NCI-H1694 treated with DMSO at 0.1 percent for 48 hours (cell line): ENCODE results near the gene ANTXR1.
A peak's percentile ranks its signal among the peaks of the same experiment; 100 is the strongest.

ENCODE experiments used
- DNase-seq: peaks from one replicate; lab custom pipeline; 2025; lab: John Stamatoyannopoulos, UW

ANTXR1 gene

DNA sequence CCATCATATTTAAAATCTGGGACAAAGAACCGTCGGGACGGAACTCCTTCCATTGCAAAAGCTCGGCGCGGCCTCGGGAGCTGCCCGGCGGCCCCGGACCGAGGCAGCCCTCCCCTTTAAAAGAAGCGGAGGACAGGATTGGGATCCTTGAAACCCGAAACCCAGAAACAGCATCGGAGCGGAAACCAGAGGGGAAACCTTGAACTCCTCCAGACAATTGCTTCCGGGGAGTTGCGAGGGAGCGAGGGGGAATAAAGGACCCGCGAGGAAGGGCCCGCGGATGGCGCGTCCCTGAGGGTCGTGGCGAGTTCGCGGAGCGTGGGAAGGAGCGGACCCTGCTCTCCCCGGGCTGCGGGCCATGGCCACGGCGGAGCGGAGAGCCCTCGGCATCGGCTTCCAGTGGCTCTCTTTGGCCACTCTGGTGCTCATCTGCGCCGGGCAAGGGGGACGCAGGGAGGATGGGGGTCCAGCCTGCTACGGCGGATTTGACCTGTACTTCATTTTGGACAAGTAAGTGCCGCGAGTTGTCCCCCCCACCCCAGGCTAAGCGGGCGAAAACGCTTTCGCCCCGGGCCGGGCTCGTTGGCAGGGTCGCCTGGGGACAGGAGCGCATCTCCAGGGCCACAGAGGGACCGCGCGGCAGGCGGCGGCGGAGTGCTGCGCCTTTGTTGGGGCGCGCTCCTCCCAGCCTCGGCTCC is at the start of gene ANTXR1:
TSS of gene ANTXR1 (plus strand) at position 38 of the 698 bp plus-strand sequence. CDS start at position 359, 321 bp downstream.
- peak; percentile 76 for DNase-seq

DNA sequence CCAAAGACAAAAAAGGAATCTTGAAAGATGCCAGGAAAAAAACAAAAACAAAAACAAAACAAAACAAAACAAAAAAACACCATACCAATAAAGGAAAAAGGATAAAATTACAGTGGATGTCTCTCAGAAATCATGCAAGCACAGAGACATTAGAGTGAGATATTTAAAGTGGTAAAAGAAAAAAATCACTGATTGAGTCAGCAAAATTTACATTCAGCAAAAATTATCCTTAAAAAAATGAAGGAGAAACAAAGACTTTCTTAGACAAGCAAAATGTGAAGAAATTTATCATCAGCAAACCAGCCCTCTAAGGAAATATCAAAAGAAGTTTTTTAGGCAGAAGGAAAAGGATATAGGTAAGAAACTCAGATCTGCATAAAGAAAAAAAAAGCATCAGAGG is 48.7 kb upstream of the ANTXR1 start:
- DNase-seq: no peak

DNA sequence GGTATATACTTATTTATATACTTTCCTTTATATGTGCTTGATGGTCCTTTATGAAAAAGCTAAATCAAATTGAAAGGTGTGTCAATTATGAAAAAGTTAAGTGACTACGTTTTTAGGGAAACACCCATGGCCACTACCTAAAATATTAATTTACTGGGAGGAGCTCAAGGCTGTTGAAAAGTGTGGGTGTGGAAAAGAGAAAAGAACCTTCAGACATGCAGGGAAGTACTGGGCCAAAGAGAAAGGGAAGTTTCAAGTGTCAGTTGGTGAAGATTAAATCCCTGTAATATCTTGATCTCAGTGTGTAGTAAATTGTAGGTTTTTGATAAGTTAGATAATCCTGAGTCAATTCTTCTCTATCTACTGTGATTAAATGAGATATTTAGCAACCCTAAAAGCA is 44.8 kb upstream of the ANTXR1 start:
- DNase-seq: no peak

DNA sequence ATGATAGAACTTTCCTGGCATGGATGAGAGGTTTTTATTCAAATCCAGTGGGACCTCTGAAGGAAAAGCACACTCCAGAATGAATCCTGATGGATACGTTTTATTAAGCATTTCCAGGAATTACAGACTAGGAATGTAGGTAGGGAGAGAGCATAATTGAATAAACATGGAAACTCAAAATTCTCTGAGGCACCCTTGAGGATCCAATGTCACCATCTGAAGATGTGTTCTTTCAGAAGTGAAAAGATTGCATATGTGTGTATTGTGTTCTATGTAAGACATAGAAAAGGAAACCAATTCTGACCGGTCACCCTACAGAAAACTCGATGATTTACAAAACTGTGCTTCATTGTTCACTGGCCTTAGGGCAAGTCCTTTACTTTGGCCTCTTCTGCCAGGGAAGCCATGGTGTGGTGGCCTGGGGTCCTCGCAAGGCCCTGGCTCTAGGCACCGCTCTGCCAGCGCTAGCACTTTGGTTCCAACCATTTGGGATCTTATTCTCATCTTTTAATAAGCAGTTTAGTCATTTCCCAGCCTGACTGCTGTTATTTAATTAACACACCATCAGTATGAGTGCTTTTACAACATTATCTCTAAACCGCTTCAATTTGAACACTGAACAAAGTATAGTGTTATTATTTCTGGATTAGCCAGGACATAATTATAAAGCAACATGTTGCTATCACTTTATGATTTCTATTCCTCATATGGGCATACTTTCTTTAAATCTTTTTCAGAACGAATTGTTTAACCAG is 43.1 kb upstream of the ANTXR1 start:
- no peak for DNase-seq

DNA sequence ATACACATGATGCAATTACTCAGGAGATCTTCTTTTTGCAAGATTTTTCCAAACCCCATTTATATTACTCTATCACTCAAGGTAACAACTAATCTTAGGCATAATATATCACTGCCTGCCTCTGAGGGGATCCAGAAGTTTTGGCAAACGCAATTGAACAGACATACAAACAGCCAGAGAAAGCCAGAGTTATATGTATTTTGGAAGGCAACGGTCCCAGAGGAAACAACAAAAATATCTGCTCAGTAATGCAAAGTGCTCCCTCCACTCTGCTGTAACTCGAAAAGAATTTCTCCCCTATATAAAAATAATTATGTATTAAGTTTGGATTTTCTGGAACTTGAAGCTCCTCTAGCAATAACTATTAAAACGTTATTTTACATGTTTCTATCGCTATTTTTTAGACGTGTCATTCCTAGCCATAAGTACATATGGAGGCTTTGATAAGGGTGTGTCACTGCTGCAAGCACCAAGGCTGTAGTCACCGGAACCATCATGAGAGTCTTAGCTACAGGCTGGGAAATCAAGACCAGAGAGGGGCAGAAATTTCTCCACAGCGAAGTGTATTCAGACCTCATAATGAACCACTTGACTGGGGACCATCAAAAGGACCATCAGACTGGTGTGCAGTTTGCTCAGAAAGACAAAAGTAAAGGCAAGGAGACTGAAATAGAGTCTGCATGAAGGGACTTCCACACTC is 42.3 kb upstream of the ANTXR1 start:
- DNase-seq: no peak

DNA sequence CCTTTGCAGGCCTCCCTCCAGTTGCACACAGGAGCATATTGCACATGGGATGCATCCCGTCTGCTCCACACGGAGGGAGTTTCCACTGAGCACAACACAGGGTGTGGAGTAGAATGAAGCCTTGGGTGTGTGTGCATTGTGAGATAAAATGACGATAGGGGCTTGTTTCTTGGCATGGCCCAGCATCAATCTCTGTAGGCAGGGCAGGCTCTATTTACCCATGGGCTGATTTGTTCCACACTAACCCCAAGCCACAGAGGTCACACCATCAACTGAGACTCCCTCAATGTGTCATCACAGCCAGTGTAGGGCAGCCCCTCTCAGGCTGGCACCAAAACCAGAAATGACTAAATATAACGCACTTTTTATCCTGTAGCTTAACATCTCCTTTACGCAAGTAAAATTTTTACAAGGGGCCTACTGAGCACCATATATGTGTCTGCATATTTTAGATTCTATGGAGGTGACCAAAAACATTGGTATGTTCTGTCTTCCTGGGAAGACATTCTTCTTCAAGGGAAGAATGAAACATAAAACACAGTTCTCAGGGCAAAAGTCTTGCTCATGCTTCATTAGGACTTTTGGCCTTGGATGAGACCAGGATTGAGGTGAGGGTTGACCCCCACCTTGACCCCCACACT is 41.3 kb upstream of the ANTXR1 start:
- DNase-seq: no peak

DNA sequence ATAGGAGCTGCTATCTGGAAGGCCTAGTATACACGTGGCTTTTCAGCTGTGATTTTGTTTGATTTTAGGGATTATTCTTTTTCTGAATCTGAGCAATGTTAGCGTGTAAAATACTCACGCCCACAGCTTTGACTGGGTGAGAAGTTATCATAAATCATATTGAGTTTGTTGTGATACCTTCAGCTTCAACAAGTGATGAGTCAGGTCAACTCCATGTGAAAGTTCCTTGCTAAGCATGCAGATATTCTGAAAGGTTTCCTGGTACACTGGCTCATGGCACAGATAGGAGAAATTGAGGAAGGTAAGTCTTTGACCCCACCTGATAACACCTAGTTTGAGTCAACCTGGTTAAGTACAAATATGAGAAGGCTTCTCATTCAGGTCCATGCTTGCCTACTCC is 38.7 kb upstream of the ANTXR1 start, which contains the start of gene GKN1:
TSS of gene GKN1 (plus strand) at position 386 of the 400 bp plus-strand sequence. CDS start 42 bp downstream, outside the sequence.
- no peak for DNase-seq

DNA sequence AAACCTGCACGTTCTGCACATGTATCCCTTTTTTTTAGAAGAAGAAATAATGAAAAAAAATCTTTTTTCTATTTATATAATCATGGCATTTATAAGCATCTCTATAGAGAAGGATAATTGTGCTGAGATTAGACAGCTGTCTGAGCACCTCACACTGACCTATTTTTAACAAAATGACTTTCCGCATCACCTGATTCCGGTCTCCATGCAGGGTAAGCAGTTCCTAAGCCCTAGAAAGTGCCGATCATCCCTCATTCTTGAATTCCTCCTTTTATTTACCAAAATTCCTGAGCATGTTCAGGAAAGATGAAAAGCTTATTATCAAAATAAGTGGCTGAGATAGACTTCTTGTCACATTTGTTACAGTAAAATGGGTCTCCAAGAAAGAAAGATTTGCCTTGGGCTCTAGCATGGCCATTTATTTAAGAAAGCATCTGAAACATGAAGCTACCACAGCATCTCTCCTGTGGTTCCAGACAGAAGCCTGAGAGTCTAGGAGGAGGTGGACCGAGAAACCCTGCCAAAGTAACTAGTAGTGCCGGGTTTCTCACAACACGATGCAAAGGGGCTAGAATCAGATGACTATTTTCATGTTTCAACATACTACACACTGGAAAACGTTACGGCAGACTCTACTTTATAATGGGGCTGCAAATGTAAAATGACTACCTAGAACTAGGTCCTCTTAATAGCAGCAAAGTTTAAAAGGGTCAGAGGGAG is 37.9 kb upstream of the ANTXR1 start:
- no peak for DNase-seq

DNA sequence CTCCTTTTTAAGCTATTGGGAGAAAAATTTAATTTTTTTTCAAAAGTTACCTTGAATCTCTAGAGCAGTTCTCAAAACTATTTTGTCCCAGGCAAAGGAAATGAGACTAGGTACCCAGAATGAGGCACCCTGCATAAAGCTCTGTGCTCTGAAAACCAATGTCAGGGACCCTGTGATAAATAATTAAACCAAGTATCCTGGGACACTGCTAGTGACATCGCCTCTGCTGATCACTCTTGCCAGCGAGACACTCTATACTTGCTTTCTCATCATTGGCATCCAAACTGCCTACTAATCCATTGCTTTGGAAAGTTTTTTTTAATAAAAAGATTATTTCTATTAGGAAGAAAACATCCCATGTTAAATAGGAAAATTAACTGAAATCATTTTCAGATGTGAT is 37.1 kb upstream of the ANTXR1 start:
- DNase-seq: no peak

DNA sequence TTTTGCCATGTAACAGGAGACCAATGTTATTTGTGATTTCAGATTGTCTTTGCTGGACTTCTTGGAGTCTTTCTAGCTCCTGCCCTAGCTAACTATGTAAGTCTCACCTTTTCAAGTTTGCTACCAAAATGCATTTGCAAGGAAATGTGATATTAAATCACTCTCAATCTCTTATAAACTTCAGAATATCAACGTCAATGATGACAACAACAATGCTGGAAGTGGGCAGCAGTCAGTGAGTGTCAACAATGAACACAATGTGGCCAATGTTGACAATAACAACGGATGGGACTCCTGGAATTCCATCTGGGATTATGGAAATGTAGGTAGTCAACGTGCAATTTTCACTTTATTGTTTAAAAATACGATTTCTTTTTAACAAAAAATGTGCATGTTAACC is 35.5 kb upstream of the ANTXR1 start:
- no peak for DNase-seq

DNA sequence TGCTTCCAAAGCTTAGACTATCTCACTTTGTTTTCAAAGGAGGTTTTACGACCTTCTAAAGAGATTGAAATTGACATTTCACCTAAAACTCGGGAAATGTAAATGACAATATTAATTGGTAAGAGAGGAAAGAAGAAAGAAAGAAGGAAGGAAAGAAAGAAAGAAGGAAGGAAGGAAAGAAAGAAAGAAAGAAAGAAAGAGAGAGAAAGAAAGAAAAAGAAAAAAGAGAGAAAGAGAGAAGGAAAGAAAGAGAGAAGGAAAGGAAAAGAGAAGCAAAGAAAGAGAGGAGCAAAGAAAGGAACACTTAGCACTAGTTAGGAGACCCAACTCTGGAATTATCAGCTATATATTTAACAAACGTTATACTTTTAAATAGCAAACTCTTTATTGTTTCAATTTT is 34.9 kb upstream of the ANTXR1 start:
- DNase-seq: no peak

DNA sequence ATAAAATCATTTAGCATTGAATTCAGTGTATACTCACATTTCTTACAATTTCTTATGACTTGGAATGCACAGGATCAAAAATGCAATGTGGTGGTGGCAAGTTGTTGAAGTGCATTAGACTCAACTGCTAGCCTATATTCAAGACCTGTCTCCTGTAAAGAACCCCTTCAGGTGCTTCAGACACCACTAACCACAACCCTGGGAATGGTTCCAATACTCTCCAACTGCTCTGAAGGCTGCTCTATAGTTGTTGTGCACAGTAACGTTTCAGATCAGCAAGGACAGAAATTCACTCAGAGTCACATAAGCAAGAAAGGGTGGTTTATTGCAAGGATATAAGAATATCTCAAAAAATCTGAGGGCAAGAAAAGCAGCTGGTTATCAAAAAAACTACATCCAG is 32.0 kb upstream of the ANTXR1 start:
- DNase-seq: no peak

DNA sequence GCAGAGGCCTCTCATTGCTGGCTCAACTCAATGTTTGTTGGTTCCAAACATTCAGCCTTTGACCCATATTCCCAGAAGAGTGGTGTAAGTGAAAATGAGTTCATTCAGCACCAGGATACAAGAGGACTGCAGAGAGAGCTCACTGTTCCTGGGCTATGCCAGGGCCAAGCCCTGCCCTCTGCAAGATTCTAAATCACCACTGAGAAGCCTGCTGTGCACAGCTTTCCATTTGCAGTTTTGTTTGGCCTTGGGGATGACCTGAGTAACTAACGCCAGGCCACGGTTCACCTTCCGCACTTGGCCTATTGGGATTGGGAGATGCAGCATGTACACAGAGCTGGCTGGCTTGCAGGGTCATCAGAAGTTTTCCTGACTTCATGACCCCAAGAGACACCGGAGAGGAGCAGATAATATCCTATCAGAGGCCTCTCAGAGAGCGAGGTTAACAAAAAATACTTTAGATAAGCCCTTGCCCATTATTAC is 25.9 kb upstream of the ANTXR1 start:
- DNase-seq: no peak

DNA sequence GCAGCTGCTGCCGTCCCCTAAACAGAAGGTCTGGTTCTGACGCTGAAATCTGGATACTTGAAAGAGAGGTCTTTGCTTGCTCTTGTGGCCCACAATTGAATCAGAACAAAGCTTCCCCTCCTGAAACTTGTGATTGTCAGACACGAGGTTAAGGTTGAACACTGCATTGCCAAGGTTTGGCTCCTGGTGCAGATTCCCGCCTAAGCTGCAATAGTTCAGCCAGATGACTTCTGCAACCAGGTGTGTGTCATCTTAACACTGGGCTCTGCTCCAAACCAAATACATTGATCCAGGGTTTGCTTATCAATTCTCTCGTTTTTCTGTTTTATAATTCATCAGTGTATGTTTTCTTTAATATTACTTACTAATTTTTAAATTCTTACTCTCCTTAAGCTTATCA is 23.9 kb upstream of the ANTXR1 start:
- no peak for DNase-seq

DNA sequence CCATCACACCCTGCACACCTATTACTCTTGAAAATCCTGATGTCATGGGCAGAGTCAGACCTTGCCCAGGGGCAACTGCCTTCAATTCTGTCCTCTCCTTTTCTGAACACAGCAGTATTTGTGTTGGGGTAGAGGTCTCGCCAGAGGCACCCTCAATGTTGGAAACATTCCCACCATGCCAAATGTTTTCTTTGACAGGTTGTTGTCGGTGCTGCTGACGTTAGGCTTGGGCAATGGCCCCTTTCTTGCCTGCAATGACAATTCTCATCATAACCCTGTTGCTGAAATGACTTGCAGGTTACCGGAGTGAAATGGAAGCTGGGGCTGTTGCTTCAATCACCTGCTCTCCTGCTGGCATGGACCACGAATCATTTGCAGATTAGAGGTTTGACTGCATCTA is 20.6 kb upstream of the ANTXR1 start:
- no peak for DNase-seq

DNA sequence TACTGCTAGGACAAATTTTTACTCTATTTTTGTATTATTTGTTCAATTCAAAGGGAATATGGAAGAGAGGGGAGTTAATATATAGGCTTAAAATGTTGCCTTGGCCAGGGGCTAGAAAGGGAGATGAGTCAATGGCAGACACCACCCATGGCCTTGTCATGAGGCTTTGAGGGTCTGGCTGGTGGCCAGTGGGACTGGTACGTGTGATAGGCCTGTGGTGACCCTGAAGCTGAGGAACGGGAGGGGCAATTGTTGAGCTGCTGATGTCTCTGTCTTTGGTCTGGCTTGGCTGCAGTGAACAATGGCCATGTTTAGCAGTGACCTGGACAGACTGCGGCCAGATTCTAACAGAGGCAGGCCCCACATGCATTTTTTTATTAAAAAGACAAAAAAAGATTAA is 20.0 kb upstream of the ANTXR1 start:
- DNase-seq: no peak

DNA sequence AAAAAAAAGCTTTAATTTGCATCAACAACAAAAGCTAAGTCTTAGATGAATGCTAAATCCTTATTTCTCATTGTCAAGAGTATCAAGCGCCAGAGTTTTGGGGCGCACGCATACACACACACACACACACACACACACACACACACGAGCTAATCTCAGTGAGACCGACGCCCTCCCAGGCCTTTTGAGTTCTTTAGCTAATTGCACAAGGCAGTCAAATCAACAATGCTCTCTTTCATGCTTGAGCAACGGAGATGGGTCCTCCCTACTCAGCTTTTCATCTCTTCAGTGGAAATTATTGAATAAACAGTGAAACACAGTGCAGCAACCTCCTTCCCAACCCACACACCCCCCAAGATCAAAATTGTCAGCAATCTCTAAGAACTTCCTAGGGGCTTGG is 19.3 kb upstream of the ANTXR1 start:
- no peak for DNase-seq

DNA sequence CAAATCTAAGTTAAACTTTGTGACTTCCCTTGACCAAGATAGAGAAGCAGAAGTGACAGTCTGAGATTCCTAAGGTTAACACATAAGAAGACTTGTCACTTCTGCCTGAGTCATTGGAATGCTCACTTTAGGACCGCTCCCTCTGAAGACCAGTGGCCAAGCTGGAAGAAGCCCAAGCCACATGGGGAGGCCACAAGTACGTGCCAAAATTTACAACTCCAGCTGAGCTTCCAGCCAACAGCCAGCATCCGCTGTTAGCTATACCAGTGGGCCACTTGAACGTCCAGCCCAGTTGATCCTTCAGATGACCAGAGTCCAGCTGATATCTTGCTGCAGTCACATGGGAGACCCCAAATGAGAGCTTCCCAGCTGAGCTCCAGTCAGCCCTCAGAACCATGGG is 18.1 kb upstream of the ANTXR1 start:
- no peak for DNase-seq

DNA sequence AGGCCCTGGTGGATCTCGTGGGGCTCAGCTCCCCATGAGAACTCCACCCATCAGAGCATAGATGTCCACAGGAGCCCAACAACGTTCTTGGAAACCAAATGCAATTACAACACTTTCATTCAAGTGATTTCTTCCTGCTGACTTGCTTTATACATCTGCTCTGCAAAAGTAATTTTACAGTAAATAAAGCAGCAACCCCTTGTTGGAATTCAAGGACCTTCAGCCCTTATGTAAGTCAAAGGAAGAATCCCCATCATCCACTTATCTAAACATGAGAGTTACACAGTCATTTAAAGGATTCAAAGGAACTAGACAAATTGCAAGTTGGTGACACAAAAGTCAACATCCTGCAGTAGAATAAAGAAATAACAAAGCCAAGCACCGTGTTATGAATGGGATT is 17.1 kb upstream of the ANTXR1 start:
- DNase-seq: no peak

DNA sequence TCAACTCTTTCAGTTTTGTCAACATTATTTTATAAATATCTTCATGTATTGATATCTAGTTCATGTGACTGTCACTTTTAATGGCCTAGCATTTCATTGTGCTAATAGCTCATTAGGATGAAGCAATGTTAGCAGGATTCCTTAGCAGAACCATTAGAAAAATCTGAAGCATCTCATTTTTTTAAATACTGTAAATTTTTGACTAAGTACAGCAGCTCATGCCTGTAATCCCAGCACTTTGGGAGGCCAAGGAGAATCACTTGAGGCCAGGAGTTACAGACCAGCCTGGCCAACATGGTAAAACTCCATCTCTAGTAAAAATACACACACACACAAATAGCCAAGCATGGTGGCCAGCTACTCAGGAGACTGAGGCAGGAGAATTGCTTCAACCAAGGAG is 15.6 kb upstream of the ANTXR1 start:
- no peak for DNase-seq

DNA sequence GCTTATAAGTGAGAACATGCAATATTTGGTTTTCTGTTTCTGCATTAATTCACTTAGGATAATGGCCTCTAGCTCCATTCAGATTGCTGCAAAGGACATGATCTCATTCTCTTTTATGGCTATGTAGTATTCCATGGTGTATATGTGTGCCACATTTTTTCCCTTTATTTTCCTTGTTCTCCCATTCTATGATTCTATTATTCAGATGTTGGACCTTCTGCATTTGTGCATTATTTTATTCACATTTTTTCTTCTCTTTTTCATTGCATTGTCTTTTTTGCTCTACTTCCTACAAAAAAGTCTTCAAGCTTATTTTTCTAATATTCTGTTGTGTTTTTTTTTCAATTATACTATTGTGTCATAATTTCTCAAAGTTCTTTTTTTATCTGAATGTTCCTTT is 11.1 kb upstream of the ANTXR1 start:
- no peak for DNase-seq

DNA sequence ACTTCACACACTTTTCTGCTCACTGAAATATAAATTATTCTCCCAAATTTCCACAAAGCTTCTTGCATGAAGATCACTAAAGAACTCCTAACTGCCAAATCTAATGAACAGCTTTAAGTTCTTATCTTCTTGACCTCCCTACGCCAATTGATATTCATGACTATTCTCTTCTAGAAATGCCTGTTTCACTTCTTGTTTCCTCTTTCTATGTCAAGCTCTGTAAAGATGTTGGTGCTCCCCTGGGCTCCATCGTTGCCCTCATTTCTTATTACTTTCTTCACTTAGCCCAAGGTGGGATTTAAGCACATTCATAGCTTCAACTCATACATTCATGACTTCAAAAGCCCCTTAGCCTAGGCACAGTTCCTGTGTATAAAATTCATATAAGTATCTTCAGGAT is 9.2 kb upstream of the ANTXR1 start:
- no peak for DNase-seq
